NCI-H1092 (cell line): ENCODE measurements around the gene SERAC1.
"Not testable (repeated sequence)": the region's sequence is repeated elsewhere in the genome, so short reads cannot be mapped to it uniquely, and the experiment has no call there.

ENCODE experiments used
- DNase-seq: peaks from one replicate; lab custom pipeline; 2025; lab: John Stamatoyannopoulos, UW

The SERAC1 gene

GRCh38 chr6:158174514-158174913 is 6.5 kb upstream of the SERAC1 start:
- DNase-seq = no peak

GRCh38 chr6:158174024-158174423 is 6.0 kb upstream of the SERAC1 start:
- DNase-seq = no peak

GRCh38 chr6:158172001-158172400 is 3.9 kb upstream of the SERAC1 start:
- no peak for DNase-seq

GRCh38 chr6:158170656-158171081 is 2.6 kb upstream of the SERAC1 start:
- no peak for DNase-seq

- DNase-seq = not testable (repeated sequence)
These were observed 1.6 kb upstream of the SERAC1 start for GRCh38 chr6:158169634-158170033.

GRCh38 chr6:158165919-158166416 is 2.1 kb downstream of the SERAC1 start:
- DNase-seq = no peak

- no peak for DNase-seq
These were observed 3.4 kb downstream of the SERAC1 start for GRCh38 chr6:158164579-158165170.

GRCh38 chr6:158161566-158162254 is 6.4 kb downstream of the SERAC1 start:
- DNase-seq = no peak

- no peak for DNase-seq
These were observed 7.0 kb downstream of the SERAC1 start for GRCh38 chr6:158160932-158161539.

GRCh38 chr6:158158748-158159147 is 9.3 kb downstream of the SERAC1 start:
- DNase-seq = no peak

- DNase-seq = no peak
These were observed 9.9 kb downstream of the SERAC1 start for GRCh38 chr6:158158123-158158522.

- no peak for DNase-seq
These were observed 10.8 kb downstream of the SERAC1 start for GRCh38 chr6:158157064-158157764.

GRCh38 chr6:158154816-158155215 is 13.2 kb downstream of the SERAC1 start:
- DNase-seq = no peak

GRCh38 chr6:158153576-158153975 is 14.5 kb downstream of the SERAC1 start:
- no peak for DNase-seq

GRCh38 chr6:158152659-158153058 is 15.4 kb downstream of the SERAC1 start:
- no peak for DNase-seq

- DNase-seq = not testable (repeated sequence)
These were observed 16.0 kb downstream of the SERAC1 start for GRCh38 chr6:158152025-158152424.

GRCh38 chr6:158150701-158151100 is 17.4 kb downstream of the SERAC1 start:
- DNase-seq = no peak

- no peak for DNase-seq
These were observed 18.4 kb downstream of the SERAC1 start for GRCh38 chr6:158149641-158150040.

GRCh38 chr6:158143700-158144099 is 24.4 kb downstream of the SERAC1 start:
- no peak for DNase-seq

- no peak for DNase-seq
These were observed 25.3 kb downstream of the SERAC1 start for GRCh38 chr6:158142789-158143188.

- no peak for DNase-seq
These were observed 36.1 kb downstream of the SERAC1 start for GRCh38 chr6:158131926-158132325.

GRCh38 chr6:158125271-158125670 is 42.8 kb downstream of the SERAC1 start:
- DNase-seq = no peak

- no peak for DNase-seq
These were observed 43.8 kb downstream of the SERAC1 start for GRCh38 chr6:158124288-158124687.
